NCI-H510A treated with DMSO at 0.1 percent for 48 hours (cell line): ENCODE data around the gene BEND7.

ENCODE experiments used
- DNase-seq: peaks from one replicate; lab custom pipeline; 2025; lab: John Stamatoyannopoulos, UW

Gene BEND7

DNA sequence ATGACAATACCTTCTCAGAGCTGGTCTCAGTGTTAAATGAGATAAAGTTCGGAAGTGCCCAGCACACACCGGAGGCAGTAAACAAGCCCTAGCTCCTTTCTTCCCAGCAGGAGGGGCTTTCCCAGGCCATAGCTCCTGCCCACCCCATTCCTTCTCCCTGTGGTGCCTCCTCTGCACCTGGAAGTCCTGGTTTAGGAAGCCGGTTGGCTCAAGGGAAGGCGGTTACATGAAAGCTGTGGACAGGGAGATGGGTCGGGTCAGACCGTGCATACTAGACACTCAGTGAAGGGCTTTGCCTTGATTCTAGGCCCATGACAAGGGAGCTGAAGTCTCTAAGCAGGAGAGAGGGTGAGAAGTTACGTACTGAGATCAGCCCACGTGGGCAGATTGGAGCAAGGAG, 8.6 kb downstream of the BEND7 start:
- no peak for DNase-seq

DNA sequence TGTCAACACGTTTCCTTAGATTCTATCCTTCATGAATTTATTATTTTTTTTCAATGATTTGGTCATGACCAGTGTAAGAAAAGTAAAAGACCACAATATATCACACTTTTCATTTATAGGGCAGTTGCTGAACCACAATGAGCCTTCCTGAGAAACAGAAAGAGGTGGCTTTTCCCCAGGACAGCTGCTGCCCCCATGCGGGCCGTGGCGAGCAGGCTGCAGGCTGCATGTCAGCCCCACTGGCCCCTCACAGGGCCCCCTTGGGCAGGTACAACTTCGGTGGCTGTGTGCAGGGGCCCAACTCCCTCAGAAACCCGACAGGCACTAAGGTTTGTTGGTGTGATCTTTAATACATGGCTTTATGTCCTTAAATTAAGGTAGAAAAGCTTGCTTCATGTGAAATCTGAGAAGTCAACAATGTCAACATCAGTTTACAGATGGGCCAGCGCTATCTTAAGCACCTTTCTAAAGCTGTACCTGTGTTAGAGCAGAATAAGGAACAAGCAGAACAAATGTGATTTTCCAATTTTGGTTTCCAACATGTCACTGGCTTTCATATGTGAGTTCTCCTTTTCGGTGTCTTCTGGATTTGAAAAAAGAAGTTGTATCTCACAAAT, 10.6 kb downstream of the BEND7 start:
- no peak for DNase-seq

DNA sequence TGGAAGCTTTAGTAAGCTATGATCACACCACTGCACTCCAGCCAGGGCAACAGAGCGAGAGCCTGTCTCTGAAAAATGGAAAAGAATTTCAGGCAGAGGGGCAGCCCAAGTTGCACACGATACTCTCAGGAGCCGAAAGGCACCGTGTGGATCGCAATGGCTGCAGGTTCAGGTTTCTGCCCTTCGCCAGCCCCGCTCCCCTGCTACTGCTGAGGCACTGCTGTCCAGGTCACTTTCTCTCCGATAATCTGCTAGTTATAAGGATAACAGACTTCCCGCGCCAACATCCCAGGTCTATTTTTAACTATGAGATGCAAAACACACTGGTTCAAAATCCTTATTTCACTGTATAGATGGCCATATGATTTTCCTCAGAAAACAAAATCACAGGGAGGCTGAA, 11.1 kb downstream of the BEND7 start:
- no peak for DNase-seq

DNA sequence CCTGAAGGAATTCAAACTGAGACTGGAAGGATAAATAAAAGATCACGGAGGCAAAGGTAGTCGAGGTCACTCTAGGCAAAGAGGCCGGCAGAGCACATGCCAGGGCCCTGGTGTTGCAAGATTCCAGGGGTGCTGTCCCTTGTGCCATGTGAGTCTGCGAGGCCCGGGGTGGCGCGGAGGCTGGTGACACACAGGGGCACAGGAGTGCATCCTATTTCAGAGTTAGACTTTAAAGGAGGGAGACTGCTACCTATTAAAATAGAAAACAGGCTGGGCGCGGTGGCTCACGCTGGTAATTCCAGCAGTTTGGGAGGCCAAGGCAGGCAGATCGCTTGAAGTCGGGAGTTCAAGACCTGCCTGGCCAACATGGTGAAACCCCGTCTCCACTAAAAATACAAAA, 12.6 kb downstream of the BEND7 start:
- no peak for DNase-seq

DNA sequence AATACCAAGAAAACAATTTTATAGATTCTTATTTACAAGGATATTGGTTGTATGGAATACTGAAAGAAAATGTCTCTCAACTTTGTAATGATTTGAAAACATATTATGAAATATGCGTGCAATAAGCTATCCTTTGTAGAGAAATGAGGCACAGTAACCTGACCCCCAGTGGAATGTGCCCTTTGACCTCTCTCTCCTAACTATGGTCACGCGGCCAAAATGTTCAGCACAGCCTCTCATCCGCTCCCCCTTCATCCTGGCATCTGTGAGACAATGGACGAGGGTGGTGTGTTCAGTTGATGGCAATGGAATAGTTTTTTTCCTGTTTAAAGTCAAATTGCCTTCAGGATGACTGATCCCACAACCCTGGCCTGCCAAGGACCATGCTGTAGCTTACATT, 13.3 kb downstream of the BEND7 start:
- no peak for DNase-seq

DNA sequence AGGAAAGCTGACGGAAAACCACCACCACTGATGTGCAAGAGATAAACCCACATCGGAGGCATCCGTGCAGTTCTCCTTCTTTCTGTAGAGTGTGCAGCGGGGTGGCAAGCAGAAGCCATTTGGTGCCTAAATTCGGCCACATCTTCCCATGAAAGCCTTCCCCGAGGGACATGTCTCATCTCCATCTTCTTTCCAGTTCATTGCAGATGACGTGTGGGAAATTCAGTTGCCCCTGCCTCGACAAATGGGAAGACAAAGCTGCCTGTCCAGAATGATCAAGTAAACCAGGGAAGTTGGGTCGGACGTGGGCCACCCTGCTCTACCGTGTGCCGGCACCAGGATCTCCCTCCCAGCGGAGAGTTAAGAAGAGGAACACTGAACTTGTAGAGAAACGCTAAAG, 14.5 kb downstream of the BEND7 start:
- no peak for DNase-seq

DNA sequence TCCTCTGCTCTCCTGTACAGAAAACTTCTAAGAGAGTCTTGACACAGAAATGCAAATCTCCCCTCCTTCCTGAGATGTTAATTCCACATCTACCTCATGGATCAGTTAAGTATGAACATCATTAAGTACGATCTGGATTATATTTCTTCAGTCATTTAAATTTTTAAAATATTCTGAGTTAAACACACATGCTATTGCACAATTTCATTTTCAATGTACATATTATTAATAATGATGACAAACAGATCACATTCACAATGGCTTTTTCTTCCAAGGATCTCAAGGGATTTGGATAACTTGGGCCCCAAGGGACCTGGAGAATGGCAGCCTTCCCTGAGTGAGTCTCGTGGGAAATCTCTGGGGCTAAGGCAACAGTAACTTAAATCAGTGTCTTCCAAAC, 16.2 kb downstream of the BEND7 start:
- DNase-seq: no peak

DNA sequence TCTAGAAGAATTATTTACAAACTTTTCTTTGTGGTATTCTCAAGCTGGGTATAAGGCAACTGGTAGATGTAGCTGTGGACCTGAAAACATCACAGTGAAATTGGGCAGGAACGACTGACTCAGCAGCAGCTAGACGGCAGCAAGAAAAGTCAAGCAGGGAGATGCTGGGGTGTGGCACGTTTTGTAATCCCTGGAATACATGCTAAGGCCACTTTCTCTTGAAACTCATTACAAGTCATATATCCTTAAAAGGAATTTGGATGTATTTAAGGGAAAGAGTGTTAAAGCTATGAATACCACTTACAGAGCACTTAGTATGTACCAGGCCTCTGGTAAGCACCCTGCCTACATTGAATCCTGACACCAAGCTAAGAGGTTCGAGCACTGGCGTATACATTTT, 17.4 kb downstream of the BEND7 start:
- DNase-seq: no peak

DNA sequence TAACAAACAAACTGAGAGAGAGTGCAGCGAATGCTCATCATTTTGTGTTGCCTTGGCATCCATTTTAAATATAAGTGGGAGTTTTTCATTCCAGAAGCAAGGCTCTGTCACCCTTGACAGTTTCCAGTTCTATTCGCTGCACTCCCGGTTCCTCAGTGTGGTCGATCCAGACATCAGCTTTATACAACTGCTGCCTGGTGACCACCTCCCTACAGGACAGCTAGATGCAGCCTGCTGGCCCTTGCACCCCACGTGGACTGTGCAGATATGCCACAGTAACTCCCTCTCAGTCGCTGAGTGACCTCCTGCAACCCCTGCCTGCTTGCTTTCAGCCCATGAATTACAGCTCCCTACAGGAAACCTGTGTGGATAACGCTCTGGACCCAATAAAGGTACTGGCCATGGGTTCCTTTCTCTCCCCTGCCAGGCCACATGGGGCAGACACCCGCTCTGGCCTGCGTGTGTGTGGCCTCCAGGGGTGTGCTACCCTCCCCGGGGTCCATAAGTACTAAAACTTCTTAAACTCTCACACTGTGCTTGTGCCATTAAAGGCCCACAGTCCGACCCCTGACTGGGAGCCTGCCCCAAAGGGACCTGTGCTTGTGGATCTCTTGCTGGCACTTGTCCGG, 23.6 kb downstream of the BEND7 start:
- no peak for DNase-seq

DNA sequence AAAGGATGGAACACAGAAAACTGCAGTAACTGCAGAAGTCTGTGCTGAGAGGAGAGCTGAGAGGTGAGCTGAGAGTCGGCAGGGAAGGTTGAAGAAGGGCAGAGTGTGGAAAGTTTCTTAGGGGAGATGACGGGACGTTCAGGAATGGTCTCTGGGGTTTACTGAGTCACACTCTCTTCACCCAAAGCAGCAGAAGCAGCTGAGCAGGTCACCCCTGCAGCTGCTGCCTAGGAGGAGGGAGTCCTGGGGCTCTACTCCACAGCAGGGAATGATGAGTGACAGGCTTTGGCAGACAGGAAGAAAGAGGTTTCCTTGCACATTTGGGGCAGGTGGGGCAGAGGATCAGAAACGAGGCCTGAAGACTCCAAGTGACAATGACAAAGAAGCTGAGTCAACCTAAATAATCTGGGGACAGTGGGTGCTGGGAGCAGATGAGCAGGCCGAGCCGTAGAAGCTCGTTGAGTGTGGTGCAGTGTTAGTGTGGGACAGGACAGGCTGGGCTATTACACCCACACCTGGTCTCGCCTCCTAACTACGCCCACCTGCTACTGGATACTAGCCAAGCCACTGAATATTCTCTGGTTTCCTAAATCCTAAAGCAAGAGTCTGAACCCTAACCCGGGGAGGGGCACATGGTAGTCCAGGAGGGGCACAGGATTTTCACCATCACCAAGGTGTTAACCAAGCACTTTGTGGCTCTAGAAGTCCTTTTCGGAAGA, 24.9 kb downstream of the BEND7 start:
- DNase-seq: no peak

DNA sequence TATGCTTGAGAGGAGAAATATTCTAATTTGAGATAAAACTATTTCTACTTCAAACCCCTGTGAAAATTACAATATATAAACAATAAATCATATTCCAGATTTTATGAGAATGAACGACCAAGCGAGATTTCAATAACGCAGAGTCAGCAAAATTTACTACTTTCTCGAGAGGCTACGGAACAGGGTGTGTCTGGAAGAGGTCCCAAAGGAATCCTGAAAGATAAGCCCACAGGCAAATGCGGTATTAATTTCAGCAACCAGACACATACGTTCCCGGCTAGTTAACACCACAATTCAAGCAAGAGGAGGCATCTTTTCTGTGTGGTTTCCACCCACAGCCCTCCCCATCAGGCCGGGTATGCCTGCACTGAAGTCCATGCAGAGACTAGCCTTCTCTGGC, 26.4 kb downstream of the BEND7 start:
- DNase-seq: no peak

DNA sequence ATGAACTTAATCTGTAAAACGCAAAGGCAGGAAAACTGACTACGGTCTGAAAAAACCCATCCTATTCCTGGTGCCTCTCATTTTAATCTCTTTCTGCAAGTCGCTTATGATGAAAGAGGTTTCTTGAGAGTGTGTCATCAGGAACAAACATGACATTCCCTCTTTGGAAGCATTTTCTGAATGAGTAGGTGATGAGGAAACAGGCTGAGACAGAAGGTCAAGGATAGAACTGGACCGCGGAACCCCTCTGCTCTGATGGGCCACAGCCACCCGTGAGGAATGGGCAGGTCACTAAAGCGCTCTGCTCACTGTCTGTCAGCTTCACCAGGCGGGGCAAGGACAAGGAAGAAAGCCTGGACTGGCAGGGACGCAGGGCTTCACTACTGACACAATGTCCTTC, 28.6 kb downstream of the BEND7 start:
- DNase-seq: no peak

DNA sequence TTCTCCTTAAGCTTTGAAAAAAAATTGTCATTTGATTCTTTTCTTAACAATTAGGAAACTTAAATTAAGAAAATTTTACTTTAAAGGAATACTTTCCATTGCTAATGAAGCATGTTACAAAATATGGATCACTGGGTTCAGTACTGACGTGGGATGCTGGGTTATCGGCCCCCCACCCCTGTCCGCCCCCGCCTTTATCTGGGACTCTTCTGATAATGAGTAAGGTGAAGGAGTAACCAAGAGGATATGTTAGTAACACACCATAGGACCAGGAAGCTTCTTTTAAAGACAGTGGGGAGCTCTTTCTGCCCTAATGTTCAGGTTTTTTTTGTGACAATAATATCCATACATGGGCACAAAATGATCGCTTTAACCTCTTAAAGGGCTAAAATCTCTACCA, 29.7 kb downstream of the BEND7 start:
- DNase-seq: no peak

DNA sequence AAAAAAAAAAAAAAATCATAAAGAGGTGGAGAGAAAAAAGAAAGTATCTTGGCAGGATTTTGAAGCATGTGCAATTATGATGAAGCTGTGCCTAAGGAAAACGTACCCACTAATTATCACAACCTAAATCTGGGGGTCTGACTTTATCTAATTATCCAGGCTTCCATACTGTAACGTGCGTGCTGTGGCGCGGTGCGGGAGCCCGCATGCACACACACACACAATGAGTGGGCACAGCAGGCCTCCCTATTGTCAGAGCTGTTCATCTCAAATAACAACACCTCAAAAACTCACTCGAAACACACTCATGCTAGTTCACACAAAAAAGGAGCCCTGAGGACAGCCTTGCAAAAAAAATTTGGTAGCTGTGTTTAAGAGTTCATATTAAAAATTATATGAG, 31.9 kb downstream of the BEND7 start:
- no peak for DNase-seq

DNA sequence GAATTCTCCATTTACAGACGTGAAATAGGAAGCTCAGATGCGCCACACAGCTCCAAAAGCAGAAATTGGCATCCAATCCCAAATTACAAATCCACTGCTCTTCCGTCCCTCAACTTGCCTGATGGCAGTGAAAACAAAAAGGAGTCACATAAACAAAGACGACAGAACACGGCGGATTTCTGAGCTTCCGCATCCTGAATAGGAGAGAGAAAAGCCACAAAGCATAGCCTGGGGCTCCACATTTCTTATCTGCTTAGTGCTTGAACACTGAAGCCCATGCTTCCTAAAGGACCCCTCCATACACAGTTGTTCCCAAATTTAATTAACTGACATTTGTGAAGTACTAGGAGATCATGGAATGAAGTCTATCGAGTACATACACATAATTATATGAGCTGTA, 32.6 kb downstream of the BEND7 start:
- no peak for DNase-seq

DNA sequence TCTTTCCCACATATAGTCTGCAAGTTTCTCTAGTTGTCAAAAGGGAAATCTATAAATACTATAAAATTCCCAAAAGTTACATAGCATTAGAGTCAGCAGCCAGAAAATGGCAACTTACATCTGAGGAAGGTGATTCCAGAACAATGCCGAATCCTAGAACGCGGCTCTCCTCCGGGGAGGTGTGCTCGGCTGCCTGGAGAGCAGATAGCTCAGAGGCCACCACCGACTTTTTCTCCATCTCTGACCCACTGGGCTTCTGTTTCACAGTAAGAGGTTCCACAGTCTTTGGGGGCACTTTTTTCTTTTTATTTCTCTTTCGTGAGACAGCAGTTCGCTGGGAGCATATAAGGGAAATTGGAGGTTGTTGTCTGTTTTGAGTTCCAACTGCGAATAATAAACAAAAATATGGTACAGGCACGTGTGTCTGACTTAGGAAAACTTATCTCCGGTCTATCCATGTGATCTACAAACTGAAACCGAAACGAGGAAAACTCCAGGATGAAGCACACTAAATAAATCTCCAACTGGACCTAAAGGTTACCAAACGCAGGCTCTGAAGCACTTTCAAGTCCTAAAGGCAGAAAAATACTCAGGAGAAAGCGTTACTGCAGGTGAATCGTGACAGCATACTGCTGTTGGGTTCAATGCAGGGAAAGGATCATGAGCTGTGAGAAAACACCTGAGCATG, 36.2 kb downstream of the BEND7 start:
- DNase-seq: no peak

DNA sequence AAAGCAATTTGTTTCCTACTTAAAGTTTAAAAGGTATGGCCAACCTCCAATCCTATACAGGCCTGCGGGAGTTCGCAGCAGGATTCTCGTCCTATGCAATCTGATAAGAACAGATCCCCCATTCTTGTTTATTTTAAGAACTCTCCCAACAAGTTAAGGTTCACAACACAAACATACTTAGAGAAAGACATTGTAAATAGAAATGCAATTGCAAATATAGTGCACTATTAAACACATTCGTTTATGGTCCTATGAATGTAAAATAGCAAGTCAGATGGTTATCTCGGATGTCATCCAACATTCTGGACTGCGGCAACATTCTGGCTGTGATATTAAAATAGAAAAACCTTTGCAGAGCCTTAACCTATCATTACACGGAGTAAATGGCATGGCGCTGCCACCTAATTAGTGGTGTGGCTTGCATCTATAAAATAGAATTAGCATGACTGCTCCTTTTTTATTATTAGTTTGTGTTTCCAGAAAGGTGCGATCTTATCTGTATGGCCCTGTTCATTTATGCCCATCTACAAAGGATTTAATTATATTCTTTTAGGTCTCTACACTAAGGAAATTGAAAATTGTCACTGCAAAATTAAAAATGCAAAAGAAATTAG, 37.0 kb downstream of the BEND7 start:
- DNase-seq: no peak

DNA sequence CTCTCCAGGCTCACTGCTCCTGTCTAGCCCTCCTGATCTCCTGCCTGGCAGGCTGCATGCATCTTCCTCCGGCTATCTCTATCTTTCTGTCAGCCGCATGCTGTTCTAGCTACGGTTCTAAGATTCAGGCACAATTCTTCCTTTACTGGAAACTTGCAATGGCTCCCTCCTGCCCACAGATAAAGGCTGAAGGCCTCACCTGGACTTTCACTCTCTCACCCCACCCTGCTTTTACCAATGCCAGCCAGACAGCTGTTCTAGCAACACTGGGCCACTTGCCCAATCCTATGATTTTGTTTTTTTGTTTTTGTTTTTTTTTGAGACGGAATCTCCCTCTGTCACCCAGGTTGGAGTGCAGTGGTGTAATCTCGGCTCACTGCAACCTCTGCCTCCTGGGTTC, 38.3 kb downstream of the BEND7 start:
- no peak for DNase-seq

DNA sequence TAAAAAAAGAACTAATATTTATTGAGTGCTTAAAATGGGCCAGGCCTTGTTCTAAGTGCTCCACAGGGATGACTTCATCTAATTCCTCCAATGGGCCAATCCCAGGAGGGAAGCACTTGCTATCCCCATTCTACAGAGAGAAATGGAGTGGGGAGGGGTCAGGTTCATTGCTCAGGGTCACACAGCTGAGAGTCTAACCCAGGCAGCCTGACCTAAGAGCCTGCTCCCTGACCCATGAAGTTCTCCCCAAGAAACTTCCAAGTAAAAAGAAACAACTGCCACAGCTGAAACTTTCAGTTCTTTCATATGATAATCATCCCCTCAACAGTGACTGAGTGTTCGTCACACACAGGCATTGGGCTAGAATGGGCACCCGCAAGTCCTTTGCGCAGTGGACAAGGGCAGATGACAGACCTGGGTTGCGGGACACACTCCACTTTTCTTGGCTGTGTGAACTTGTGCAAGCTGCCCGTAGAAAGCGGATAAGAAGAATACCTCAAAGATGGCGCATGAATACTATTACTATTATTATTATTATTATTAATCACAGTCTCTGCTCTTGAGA, 39.7 kb downstream of the BEND7 start:
- DNase-seq: no peak

DNA sequence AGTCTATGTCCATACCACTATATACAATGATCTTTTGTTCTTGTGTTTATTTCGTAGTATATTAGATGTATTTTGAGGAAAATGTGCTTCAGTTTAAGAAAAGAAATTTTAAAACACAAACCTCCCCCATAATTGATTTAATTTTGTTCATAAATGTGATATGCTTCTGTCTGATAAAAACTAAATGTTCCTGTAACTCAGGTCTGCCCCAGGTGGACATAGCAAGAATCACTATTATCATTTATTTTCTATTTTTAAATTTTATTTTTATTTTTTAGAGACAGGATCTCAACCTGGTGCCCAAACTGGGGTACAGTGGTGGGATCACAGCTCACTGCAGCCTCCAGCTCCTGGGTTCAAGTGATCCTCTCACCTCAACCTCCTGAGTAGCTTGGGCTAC, 43.2 kb downstream of the BEND7 start:
- no peak for DNase-seq

DNA sequence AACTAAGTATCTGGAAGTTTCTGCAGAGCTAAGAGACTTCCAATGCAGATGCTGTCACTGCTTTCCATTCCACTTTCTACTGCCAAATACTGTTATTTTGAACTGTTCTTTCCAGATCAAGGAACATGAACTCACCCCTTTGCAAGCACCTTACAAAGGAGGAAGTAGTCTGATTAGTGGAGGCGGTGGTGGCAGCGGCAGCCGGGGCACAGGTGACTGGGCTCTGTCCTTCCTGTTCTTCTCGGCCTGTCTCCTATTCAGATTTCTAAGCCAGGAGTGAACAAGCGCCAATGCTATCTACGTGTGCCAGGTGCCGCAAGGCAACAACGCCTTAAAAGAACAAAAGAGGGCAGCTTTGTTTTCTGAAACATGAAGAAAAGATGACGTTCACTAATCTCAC, 44.9 kb downstream of the BEND7 start:
- no peak for DNase-seq

DNA sequence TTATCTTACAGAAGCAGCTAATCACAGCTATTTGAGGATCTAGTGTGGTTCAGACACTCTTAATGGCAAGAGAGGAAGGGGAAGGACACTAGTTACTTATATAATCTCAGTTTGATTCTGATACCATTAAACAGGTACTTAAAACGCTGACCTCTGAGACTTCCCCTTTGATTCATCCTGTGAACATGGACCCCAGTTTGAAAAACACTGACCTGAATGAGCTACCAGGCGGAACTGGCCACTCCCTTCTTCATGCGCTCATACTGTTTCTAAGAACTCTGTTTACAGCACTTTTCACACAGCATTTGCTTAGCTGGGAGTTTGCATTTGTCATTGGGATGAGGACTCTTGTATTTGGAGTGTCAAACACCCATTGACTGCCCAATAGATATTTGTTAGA, 45.7 kb downstream of the BEND7 start:
- no peak for DNase-seq
